HG02588 (cell line): ENCODE results near the gene RAB25.
"Not testable (repeated sequence)": the region's sequence is repeated elsewhere in the genome, so short reads cannot be mapped to it uniquely, and the experiment has no call there.

Source experiments
- ATAC-seq: cut with Tn5 transposase; IDR thresholded peaks from one replicate; pipeline ENCODE4 v1.9.1; 2021; ENCODE audit warnings: mild to moderate bottlenecking, moderate library complexity; ENCODE audit not compliant: unreplicated experiment

RAB25 gene

DNA sequence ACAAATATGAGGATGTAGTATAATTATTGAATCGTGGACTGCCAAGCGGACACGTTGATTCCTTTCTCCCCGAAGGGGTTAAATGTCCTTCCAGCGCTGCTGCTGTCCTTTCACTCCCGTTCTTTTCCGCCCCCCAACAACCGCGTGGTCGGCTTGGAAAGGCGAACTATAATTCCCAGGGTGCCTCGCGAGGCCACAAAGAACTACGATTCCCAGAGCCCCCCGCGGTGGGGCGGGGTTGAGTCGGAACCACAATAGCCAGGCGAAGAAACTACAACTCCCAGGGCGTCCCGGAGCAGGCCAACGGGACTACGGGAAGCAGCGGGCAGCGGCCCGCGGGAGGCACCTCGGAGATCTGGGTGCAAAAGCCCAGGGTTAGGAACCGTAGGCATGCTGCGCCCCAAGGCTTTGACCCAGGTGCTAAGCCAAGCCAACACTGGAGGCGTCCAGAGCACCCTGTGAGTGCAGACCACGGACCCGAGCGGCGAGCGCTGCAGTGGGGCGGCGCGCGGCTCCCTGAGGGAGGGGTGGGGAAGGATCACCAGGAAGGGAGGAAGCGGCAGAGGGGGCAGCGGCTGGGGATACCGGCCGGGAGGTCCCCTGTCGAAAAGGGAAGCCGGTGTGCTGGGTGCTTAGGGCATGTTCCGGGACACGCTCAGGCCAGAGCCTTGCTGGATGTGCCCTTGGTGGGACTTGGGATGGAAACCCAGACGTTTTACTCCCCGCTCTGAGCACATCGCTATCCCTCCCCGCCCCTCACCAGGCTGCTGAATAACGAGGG lies 6.3 kb upstream of the RAB25 start, which contains the start of gene LAMTOR2:
Gene LAMTOR2 (plus strand): TSS at position 283 of the 781 bp plus-strand sequence. CDS start 108 bp downstream, at position 391.
- ATAC-seq: peak; percentile 68

DNA sequence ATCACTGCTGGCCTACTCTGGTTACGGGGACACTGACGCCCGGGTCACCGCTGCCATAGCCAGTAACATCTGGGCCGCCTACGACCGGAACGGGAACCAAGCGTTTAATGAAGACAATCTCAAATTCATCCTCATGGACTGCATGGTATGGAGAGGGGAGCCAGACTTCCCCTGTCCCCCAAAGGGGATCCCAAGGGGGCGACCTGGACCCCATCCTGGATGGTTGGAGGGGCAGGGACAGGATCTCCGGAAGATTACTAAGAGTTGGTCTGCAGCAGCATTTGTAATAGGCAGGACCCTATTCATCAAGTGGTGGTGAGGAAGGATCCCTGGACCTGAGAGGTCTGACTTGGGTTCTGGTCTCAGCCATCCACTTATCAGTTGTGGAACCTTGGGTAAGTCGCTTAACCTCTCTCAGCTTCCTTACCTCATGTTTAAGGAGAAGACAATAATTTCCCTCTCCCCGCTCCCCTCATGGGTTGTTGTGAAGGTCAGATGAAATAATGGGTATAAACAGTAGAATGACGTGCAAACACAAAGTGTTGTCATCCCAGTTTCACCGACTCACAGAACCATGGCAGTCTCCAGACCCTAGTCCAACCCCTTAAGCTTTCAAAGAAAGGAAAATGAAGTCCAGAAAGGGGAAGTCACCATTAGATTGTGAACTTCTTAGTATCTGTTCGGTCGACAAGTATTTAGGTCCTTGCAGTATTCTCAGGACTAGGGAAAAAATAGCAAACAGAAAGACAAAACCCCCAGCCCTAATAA lies 5.5 kb upstream of the RAB25 start:
- no peak for ATAC-seq

DNA sequence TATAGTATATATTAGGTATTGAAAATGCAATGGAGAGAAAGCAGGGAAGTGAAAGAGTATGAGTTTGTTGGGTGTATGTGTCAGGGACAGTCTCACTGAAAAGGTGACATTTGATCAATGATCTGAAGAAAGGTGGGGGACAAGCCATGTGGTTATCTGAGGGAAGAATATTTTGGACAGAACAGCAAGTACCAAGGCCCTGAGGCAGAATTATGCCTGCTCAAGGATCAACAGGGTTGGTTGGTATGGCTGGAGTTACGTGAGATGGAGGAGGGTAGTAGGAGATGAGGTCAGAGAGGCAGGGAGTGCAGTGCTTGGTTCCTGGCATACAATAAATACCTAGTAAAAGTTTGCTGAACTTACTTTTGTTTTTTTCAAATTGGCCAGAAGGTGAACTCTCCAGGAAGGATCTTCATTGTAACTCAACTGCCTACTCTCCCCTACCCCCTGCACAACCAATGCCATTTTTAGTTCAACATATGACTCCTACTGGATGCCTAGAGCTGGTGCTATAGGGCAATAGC lies 4.6 kb upstream of the RAB25 start:
- ATAC-seq: no peak

DNA sequence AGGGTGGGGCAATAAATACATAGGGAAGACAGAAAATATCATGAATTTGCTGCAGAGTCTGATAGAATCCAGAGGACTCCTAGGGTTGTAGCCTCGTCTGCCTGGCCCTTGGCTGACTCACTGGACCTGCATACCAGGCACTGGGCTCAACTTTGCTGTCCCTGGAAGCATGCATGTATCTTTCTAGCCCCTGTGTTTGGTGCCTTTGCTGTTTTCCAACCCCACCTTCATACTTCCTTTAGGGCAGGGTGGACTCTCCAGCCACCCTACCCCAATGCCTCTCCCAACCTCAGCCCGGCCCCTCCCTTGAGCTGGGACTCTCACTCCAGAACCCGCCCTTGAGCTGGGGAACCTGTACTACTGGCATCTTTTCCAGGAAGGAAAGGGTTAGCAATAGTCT lies 1.2 kb downstream of the RAB25 start:
- ATAC-seq: no peak

DNA sequence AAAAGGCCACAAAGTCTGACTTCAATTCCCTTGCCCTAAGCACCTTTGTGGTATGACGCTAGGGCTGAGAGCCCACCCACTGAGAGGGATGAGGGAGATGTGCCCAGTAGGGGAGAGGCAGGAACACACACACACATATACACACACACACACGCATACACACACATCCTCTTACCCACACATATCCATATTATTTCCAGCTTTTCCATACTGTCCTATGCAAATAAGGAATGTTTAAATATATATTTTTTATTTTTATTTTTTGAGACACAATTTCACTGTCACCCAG lies 3.0 kb downstream of the RAB25 start:
- ATAC-seq: no peak

DNA sequence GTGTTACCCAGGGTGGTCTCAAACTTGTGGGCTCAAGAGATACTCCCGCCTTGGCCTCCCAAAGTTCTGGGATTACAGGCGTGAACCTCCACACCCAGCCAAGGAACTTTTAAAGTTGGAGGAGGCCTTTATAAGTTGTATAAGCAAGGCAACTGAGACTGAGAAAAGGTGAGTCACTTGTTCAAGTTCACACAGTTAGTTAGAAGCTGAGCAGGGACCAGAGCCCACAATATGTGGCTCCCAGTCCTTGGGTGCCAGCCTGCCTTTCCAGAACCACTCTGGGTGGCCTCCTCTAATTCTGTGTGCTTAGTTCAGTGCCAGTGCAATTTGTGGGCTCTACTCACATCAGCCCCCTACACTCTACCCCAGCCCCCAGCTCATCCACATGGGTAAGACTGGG lies 3.7 kb downstream of the RAB25 start:
- no peak for ATAC-seq

DNA sequence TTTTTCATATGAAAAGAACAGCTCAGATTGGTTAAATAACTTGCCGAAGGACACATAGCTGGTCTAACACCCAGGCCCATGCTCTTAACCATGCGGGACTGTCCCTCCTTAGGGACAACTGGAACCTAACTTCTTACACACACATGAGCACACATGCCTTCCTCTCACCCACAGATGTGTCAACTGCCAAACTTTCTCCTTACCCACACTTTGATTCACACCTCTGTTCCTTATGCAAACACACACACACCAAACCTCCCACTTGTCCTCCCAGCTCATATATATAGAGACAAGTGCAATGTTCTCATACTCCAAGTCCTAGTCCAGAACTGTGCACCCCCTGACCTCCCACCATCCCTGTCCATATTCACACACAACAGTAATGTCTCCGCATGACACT lies 4.3 kb downstream of the RAB25 start:
- ATAC-seq: no peak

DNA sequence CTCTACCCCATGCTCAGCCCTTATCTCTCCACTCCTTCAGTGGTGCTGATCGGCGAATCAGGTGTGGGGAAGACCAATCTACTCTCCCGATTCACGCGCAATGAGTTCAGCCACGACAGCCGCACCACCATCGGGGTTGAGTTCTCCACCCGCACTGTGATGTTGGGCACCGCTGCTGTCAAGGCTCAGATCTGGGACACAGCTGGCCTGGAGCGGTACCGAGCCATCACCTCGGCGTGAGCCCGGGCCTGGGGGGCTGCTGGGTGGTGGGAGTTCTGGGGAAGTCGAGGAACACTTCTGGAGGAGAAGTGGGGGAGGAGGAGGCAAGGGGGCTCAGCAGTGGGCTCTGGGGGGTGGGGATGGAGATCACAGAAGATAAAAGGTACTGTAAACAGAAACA lies 4.9 kb downstream of the RAB25 start:
- ATAC-seq: no peak

DNA sequence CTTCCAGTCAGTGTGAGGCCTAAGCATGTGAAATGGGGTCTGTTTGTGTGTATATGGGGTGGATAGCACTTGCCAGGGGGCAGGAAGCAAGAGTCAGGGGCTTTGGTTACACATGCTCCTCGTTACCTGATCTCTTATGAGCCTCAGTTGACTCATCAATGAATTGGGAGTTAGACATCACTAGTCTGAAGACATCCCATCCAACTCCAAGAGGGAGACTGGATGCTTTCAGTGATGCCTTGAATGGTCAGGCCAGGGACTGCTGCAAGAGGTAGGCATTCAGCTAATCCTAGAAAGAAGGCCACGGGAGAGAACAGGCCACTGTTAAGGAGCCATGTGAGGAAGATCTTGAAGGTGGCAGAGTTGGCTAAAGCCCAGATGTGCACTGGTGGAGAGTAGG lies 6.3 kb downstream of the RAB25 start:
- no peak for ATAC-seq

DNA sequence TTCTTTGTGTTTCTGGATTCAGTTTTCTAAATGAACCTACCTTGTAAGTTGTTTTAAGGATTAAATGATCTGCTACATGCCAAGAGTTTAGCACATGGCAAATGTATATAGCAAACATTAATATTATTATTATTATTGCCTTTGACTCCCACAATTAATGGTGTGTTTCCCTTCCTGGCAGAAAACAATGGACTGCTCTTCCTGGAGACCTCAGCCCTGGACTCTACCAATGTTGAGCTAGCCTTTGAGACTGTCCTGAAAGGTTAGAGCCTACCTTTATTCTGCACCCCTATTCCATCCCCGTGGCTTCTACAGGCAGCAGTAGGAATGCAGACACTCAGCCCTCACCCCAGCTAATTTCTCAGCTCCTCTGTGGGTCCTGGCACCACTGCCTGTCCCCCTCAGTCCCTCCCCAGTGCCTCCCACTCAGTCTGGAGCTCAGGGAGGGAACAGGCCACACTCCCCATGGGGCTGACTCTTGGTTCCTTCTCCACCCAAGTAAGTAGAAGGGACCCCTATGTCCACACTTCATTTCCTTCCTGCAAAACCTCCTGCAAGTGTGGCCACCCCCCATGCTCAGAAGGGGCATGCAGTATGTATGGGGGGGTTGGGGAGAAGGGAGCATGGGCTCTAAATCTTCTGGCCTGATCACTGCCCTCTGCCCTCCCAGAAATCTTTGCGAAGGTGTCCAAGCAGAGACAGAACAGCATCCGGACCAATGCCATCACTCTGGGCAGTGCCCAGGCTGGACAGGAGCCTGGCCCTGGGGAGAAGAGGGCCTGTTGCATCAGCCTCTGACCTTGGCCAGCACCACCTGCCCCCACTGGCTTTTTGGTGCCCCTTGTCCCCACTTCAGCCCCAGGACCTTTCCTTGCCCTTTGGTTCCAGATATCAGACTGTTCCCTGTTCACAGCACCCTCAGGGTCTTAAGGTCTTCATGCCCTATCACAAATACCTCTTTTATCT lies 8.8 kb downstream of the RAB25 start:
- no peak for ATAC-seq

DNA sequence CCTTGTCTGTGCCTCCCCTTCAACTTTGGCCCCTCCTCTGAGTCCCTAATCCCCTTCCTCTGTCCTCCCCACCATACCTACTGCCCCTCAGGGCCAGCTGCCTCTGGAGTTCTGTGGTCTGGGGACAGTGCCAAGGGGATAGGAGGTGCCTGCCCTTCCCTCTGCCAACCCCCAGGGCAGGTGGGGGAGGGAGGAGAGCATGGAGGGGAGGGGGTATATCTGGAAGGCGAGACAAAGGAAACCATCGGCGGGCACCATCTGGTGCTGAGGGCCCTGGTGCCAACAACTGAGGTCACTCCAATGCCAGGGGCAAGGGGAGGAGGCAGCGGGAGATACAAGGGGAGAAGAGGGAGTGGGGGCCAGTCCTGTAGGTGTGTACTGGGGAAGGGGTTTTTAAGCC lies 9.6 kb downstream of the RAB25 start:
- no peak for ATAC-seq

DNA sequence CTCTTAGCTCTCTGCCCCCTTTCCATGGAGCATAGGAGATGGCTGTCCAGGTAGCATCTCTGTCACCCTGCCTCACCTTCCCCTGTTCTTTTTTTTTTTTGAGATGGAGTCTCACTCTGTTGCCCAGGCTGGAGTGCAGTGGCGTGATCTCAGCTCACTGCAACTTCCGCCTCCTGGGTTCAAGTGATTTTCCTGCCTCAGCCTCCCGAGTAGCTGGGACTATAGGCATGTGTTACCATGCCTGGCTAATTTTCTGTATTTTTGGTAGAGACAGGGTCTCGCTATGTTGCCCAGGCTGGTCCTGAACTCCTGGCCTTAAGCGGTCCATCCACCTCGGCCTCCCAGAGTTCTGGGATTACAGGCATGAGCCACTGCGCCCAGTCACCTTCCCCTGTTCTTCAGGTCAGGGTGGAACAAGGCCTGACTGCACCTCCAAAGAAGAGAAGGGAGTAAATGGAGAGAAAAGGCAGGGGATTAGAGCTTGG lies 10.4 kb downstream of the RAB25 start:
- ATAC-seq: not testable (repeated sequence)

DNA sequence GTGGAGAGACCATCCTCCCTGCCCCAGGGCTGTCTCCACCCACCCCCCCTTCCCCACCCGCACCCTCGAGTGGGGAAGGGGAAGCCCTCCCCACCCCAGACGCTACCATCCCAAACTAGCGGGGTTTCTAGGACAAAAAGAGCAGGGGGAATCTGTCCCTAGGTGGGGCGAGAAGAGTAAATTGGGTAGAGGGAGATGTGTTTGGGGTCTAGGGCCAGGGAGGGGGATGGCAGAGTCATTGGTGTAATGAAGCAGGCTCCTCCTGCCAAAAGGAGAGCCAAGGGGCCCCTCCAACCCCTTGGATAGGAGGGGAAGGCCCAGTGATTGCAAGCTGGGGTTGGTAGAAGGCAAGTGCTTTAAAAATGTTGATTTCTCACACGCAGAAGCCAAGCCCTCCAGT lies 11.3 kb downstream of the RAB25 start:
- no peak for ATAC-seq

DNA sequence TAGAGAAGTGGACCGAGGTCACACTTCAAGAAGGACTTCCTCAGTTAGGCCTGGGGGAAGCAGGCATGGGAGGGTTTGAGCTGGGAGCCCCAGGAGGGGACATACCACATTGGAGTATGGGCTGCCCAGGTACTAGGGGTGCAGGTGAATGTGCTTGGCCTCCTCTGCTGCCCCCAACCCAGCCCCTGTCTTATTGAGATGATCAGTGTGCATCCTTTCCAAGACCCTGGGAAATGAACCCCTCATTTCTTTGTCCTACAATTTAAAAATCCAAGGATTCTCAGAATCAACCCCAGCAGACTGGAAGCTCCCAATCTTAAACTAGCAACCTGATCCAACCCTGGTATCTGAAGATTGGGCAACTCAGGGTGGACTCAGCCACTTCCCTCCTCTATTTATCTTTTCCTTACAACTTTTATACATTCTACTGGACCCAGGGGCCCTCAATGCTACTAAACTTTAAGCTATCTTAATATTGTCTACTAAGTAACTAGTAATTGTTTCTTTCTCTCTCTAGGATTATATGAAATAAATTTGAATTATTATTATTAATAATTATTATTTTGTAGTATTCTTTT lies 12.2 kb downstream of the RAB25 start:
- no peak for ATAC-seq

DNA sequence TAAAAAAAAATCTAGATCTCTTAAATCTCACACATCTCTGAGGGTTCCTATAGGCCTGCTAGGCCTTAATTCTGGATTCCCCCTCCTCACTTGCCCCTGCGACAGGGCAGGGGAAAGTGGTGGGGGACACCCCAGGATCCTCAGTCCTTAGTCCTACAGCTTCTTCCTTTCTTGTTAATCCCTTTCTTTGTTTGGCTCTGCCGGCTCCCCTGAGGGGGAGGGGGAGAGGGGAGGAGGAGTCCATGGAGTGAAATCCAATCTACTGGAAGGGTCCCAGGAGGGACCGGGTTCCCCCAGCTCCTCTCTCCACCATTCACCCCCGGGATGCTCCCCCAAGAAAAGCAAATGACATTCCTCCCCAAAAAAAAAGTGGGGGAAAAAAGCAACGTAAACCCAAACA lies 12.8 kb downstream of the RAB25 start:
- ATAC-seq: no peak

DNA sequence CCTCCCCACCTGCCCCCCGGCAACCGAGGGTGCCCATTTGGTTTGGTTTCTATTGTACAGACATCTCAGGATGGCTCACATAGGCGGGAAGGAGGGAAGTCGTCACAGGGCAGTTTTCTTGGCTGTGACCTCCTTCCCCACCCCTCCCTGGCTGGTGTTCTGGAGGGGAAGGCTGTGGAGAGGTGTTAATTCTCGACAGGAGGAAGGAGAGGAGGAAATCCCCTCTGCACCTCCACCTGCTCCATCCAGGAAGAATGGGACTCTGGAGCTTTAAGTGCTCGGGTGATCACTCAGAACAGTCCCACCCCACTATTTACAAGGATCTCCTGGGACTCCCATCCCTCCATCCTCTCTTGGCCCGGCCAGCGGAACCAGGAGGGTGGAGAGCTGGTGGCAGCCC lies 13.7 kb downstream of the RAB25 start:
- ATAC-seq: no peak

DNA sequence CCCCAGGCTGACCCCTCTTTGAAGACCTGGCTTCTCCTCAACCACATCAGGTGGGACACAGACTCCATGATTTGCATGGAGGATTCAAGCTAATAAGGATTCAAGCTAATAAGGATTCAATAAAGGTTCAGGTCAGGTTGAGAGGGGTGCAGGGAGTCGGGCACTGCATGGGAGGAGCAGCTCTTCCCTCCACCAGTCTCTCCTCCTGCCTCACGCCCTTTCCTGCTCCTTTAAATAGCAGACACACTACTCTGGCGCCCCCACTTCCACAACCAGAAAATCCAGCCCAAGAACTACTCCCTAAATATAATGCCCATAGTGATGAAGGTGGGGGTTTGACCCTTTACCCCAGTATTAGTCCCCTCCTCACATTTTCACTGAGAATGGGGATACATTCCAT lies 14.2 kb downstream of the RAB25 start:
- no peak for ATAC-seq

DNA sequence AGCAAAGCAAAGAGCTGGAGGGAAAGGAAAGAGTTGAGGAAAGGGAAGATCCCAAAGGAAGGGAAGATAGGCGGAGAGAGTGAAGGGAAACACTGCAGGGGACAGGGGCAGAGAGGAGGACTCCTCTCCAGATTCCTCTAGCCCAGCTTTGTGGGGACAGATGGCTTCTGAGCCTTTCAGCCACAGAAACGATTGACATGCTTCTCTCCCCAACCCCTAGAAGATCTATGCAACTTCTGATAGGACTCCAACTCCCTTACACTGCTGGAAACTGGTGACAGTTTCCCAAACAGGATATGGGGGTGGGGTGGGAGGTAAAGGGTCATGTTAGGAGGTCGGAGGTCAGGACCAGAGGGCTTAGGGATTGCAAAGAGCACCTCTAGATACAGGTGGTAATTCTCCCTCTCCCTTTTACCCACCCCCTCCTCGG lies 14.8 kb downstream of the RAB25 start:
- no peak for ATAC-seq

DNA sequence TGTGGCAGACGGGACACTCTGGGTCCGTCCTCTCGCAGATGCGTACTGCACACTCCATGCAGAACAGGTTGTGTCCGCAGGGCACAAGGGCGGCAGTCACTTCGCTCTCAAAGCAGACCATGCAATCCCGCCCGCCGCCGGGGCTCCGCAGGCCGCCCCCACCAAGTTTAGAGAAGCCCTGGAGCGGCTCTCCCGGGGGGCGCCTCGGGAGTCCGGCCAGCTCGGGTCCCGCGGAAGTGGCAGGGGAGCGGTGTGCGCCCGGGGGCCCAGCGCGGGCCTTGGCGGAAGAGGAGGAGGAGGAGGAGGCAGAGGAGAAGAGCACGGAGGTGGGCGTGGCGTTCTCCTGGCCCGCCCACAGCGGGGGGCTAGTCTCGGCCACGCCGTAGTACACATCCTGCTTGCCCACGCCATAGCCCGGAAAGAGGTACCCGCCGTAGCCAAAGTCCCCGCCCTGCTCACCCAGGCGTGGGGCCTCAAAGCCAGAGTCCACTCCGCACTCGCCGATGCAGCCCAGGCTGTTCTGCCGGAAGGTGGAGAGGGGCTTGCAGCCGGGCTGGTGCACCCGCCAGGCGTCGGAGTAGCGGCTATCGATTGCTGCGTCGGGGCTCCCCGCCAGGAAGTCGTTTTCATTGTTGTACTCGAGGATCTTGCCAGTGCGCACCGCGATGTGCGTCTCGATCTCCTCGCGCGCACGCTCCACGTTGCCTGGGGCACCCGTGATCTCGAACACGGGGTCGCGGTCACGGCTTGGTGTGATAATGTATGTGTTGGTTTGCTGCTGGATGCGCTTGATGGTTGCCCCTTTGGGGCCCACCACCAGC lies 15.9 kb downstream of the RAB25 start:
- ATAC-seq: no peak

DNA sequence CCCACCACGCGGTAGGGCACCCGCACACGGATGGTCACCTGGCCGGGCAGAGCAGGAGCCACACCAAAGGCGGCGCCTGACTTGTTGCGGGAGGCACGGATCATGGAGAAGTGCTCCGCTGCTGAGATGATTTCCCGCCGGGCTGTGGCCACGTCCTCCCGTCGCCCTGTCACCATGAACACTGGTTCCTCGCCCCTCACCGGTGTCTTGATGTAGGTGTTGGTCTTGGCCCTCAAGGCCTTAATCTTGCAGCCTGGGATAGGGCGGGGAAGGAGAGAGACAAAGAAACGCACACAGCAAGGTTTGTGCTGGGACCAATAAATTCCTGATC lies 16.4 kb downstream of the RAB25 start:
- ATAC-seq: no peak
